HUDEP-2 (cell line): ENCODE data around the gene ZFP2.

ENCODE experiments used
- DNase-seq, 76 experiments: peaks; one replicate each; lab custom pipeline; 2025; ENCODE audit not compliant: unreplicated experiment in 76 of 76; lab: John Stamatoyannopoulos, UW

ZFP2 gene

GRCh38 chr5:178965465-178966055, 69.8 kb downstream of the ZFP2 start:
- DNase-seq, result no peak

GRCh38 chr5:178981381-178981780, 85.7 kb downstream of the ZFP2 start:
- no peak for DNase-seq
